ENCODE results near the gene LCK.
A peak's percentile ranks its signal among the peaks of the same experiment; 100 is the strongest.

LCK gene

DNA sequence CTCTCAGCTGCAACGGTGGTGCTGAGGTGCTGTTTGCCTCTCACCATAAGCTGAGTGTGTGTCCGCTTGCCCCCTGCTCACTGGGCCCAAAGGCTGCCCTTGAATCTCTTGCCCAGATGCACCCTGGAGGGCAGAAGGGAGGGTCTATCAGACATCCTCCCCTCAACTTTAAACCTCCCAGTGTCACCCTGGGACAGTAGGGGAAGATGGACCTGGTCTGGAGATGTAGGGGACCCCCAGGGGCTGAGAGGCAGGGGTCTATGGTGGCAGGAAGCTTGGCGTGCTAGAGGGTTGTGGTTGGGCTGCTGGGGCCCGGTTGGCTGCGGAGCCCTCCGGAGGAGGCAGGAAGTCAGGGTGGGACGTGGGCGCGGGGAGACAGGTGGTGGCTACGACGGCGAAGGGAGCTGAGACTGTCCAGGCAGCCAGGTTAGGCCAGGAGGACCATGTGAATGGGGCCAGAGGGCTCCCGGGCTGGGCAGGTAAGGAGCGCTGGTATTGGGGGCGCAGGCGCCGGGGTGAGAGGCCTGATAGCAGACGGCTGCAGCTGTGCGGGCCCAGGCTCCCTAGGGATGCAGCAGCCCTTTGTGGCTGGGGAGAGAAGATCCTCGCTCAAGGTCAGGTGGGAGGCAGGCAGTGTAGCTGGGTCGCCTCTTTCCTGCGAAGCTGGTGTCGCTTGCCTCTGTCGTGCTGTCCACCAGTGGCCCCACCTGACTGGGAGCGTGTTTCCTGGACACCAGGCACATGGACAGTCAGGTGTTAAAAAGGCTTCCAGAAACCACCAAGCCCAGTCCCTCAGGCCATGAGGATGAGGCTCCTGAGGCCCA lies at the start of gene LCK:
TSS of gene LCK (plus strand) at position 373 of the 824 bp plus-strand sequence. CDS start 23,065 bp downstream, outside the sequence.
- TF ChIP-seq CTCF (IDR thresholded peaks at IDR 0.05; ENCODE audit: extremely low read depth, insufficient read depth, missing control alignments), result no peak
- peak; percentile 54 for DNase-seq (ENCODE audit: low spot score)
- in situ Hi-C loops (cut with MboI; ENCODE audit: low pct_unique_long_range_greater_than_20kb, low sequenced_read_pairs, unreplicated experiment), result no loop called here

- in situ Hi-C loops (cut with MboI; ENCODE audit: low pct_unique_long_range_greater_than_20kb, low sequenced_read_pairs, unreplicated experiment), result loop anchor here (25.0 kb wide), 1 partner anchor 207 kb away; no protein-coding TSS in a partner anchor
- TF ChIP-seq CTCF (IDR thresholded peaks at IDR 0.05; ENCODE audit: extremely low read depth, insufficient read depth, missing control alignments), result no peak
- DNase-seq (ENCODE audit: low spot score), result no peak
These were observed 46.1 kb upstream of the LCK start for GRCh38 chr1:32204943-32205361.

DNA sequence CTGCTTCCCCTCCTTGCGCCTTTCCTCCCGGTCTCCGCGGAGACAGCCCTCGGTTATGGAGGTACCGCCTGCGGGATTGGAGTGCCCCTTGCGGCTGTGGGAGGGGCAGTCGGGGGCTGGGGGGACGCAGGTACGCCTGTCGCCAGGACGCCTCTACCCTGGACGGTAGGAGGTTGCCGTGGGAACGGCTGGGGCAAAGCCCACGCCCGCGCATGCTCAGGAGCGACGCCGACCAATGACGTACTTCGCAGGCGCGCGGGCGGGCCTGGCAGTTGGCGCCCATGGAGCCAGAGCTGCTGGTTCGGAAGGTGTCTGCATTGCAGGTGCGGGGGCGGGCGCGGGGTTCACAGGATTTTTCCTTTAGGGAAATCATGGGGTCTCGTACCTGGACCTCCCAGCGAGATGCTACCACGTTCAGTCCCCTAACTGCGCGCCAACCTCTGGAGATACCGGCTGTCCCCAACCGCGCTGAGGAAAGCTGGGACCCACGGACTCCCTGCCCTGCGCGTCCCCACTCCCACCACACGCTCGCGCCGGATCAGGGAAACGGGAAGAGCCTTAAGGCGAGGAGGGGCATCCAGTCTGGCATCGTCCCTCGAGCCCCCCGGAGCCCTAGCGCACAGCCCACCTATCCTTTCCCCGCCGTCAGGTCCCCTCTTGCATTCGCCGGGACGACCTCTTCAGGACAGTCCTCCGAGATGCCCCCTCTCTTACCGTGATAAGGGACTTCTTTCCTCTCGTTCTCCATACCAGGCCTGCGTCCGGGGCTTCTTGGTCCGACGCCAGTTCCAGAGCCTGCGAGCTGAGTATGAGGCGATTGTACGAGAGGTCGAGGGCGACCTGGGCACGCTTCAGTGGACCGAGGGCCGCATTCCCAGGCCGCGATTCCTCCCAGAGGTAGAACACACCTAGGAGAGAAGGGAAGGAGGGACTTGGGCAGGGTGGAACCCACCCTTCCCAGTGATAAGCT lies 45.4 kb upstream of the LCK start, which contains the start of gene IQCC:
TSS of gene IQCC (plus strand) at position 271 of the 970 bp plus-strand sequence. CDS start at position 282, 11 bp downstream.
- DNase-seq (ENCODE audit: low spot score), result peak; percentile 91
- peak; percentile 10 for TF ChIP-seq CTCF (IDR thresholded peaks at IDR 0.05; ENCODE audit: extremely low read depth, insufficient read depth, missing control alignments)
- in situ Hi-C loops (cut with MboI; ENCODE audit: low pct_unique_long_range_greater_than_20kb, low sequenced_read_pairs, unreplicated experiment), result loop anchor here (25.0 kb wide), 1 partner anchor 207 kb away; no protein-coding TSS in a partner anchor

GRCh38 chr1:32208469-32208868 lies 42.6 kb upstream of the LCK start:
- no peak for TF ChIP-seq CTCF (IDR thresholded peaks at IDR 0.05; ENCODE audit: extremely low read depth, insufficient read depth, missing control alignments)
- DNase-seq (ENCODE audit: low spot score), result no peak
- in situ Hi-C loops (cut with MboI; ENCODE audit: low pct_unique_long_range_greater_than_20kb, low sequenced_read_pairs, unreplicated experiment), result loop anchor here (25.0 kb wide), 1 partner anchor 204 kb away; no protein-coding TSS in a partner anchor

- DNase-seq (ENCODE audit: low spot score), result no peak
- in situ Hi-C loops (cut with MboI; ENCODE audit: low pct_unique_long_range_greater_than_20kb, low sequenced_read_pairs, unreplicated experiment), result loop anchor here (25.0 kb wide), 1 partner anchor 203 kb away; no protein-coding TSS in a partner anchor
- no peak for TF ChIP-seq CTCF (IDR thresholded peaks at IDR 0.05; ENCODE audit: extremely low read depth, insufficient read depth, missing control alignments)
These were observed 42.2 kb upstream of the LCK start, which contains the start of gene DCDC2B for GRCh38 chr1:32208891-32209328. DCDC2B (plus strand) TSS chr1:32209089; CDS start chr1:32209094, 5 bp downstream.
